Neural crest cell (in vitro differentiated cells): ENCODE data around the gene TRIM14. TPM values are rescaled to one million over a fixed set of nuclear protein-coding genes. Genes with fewer than 3 reads are reported as not detected.

Experiments
- DNase-seq: peaks from one replicate; pipeline ENCODE4 v3.0.0; 2021; ENCODE audit warnings: low read depth, mixed read lengths, low spot score
- H3K27ac Mint-ChIP-seq: one replicate; pipeline ENCODE4 v1.8.0; 2021; ENCODE audit warnings: mild to moderate bottlenecking, mixed read lengths; ENCODE audit not compliant: unreplicated experiment
- H3K27me3 Mint-ChIP-seq: 2 replicates; pipeline ENCODE4 v1.8.0; 2021; ENCODE audit warnings: low read depth, mild to moderate bottlenecking, mixed read lengths
- H3K36me3 Mint-ChIP-seq: 2 replicates; pipeline ENCODE4 v1.8.0; 2021; ENCODE audit warnings: low read depth, mild to moderate bottlenecking, mixed read lengths
- H3K4me1 Mint-ChIP-seq: 2 replicates; pipeline ENCODE4 v1.8.0; 2021; ENCODE audit warnings: mixed read lengths
- H3K4me3 Mint-ChIP-seq: one replicate; pipeline ENCODE4 v1.8.0; 2021; ENCODE audit warnings: mild to moderate bottlenecking, mixed read lengths
- H3K9me3 Mint-ChIP-seq: 2 replicates; pipeline ENCODE4 v1.8.0; 2021; ENCODE audit warnings: mixed read lengths
- total RNA-seq: library from RNA; stranded (reverse); gene quantifications from 2 replicates; pipeline ENCODE4 v1.2.1, GENCODE V29; 2021
- TF ChIP-seq, protein P1 (sequence below): fragments of 200-600 bp; sonication (generic); conservative IDR thresholded peaks from 2 replicates; pipeline ENCODE4 v1.5.0; 2021; ENCODE audit warnings: antibody characterized with exemption, mild to moderate bottlenecking

Gene TRIM14
- total RNA-seq, 1 donor from 2014 or later = 11.2 TPM

GRCh38 chr9:98085058-98085457, 34.0 kb downstream of the TRIM14 start:
- no peak overlapping the region for H3K4me3 Mint-ChIP-seq
- H3K9me3 Mint-ChIP-seq = no peaks in the 10 kb centered on the region
- H3K4me1 Mint-ChIP-seq = peaks cover 23% of the 10 kb centered on the region
- peaks cover 5% of the 10 kb centered on the region for H3K36me3 Mint-ChIP-seq
- TF ChIP-seq, protein P1, sequence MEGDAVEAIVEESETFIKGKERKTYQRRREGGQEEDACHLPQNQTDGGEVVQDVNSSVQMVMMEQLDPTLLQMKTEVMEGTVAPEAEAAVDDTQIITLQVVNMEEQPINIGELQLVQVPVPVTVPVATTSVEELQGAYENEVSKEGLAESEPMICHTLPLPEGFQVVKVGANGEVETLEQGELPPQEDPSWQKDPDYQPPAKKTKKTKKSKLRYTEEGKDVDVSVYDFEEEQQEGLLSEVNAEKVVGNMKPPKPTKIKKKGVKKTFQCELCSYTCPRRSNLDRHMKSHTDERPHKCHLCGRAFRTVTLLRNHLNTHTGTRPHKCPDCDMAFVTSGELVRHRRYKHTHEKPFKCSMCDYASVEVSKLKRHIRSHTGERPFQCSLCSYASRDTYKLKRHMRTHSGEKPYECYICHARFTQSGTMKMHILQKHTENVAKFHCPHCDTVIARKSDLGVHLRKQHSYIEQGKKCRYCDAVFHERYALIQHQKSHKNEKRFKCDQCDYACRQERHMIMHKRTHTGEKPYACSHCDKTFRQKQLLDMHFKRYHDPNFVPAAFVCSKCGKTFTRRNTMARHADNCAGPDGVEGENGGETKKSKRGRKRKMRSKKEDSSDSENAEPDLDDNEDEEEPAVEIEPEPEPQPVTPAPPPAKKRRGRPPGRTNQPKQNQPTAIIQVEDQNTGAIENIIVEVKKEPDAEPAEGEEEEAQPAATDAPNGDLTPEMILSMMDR = no peak
- DNase-seq = no peak
- peaks cover 21% of the 10 kb centered on the region for H3K27me3 Mint-ChIP-seq
- H3K27ac Mint-ChIP-seq = no peak overlapping the region

- peaks cover 17% of the 10 kb centered on the region for H3K27me3 Mint-ChIP-seq
- peaks cover 8% of the 10 kb centered on the region for H3K36me3 Mint-ChIP-seq
- H3K9me3 Mint-ChIP-seq = no peaks in the 10 kb centered on the region
- H3K27ac Mint-ChIP-seq = no peak overlapping the region
- TF ChIP-seq, protein P1 = no peak
- peaks cover 23% of the 10 kb centered on the region for H3K4me1 Mint-ChIP-seq
- DNase-seq = no peak
- no peak overlapping the region for H3K4me3 Mint-ChIP-seq
Observed at GRCh38 chr9:98084396-98084795, 34.6 kb downstream of the TRIM14 start.

- no peak for DNase-seq
- Mint-ChIP-seq H3K27me3 (peaks cover 15% of the 10 kb centered on the region), H3K4me3 (no peak overlapping the region), H3K4me1 (peaks cover 23% of the 10 kb centered on the region), H3K27ac (no peak overlapping the region), H3K9me3 (no peaks in the 10 kb centered on the region), H3K36me3 (peaks cover 8% of the 10 kb centered on the region)
- TF ChIP-seq, protein P1 = no peak
Observed at GRCh38 chr9:98083566-98084183, 35.3 kb downstream of the TRIM14 start.

DNA sequence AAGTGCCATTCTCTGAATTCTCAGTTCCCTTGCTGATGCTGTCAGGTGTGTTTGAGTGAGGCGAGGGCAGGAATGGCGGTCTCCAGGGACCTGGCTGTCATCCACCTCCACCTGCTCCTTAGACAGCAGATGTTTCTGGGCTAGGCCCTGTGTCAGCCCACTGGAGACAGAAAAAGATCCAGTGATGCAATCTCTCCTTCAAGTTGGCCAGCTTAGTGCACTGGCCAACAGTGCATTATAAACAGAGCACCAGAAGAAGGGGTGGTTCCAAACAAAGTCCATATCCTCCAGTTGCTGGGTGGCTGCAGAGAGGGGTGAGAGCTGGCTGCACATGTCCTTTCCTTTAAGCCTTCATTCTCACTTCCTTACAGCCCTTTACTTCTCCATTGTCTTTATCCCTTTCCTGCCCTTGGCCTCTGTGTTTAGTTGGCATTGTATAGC, 35.9 kb downstream of the TRIM14 start:
- peaks cover 9% of the 10 kb centered on the region for H3K27me3 Mint-ChIP-seq
- H3K9me3 Mint-ChIP-seq = no peaks in the 10 kb centered on the region
- H3K4me1 Mint-ChIP-seq = peaks cover 23% of the 10 kb centered on the region
- no peak overlapping the region for H3K27ac Mint-ChIP-seq
- H3K4me3 Mint-ChIP-seq = no peak overlapping the region
- H3K36me3 Mint-ChIP-seq = peaks cover 8% of the 10 kb centered on the region
- no peak for DNase-seq
- TF ChIP-seq, protein P1 = no peak

GRCh38 chr9:98081477-98082219, 37.4 kb downstream of the TRIM14 start:
- Mint-ChIP-seq H3K36me3 (peaks cover 5% of the 10 kb centered on the region), H3K27me3 (peaks cover 4% of the 10 kb centered on the region), H3K9me3 (no peaks in the 10 kb centered on the region), H3K27ac (no peak overlapping the region), H3K4me3 (no peak overlapping the region), H3K4me1 (peaks cover 21% of the 10 kb centered on the region)
- TF ChIP-seq, protein P1 = no peak
- no peak for DNase-seq
